ENCODE measurements around the gene TGFBR3.

TGFBR3 gene

DNA sequence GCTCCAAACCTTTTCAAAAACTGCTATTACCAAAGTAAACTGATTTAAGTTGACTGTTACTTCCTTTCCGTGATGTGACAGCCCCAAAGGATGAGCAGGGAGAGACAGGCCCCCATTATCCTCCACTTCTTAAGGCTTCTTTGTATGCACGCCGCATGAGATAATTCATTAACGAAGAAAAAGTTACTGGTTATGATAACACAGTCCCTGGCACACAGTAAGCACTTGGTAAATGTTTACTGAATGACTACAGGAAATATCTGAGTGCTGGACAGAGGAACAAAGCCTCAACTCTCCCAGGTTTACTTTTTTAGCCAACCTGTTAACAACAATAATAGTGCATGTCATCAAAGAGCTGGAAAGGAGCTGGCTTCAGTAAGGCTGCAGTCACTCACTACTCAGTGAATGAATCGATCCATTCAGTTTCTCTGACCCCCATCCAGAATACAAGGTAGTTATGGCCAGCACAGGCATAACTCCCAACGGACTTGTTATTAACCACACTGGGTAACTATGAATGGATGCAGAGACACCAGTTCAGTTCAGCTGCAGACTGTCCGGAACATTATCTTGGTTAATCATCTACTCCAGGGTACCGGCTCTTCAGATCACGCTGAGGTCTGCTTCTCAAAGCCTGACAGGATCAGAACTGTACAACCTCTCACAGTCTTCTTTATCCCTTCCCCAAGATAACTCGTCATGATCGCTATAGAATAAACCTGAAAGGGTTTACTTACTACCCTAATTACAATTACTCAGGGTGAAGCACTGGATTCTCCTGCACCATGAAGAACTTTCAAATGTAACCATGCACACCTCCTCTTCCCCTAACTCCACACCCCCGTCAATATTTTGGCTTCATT, 58.3 kb downstream of the TGFBR3 start:
- no peak overlapping the region for H3K4me3 ChIP-seq (replicated peaks; ENCODE audit: low read depth, low read length)
- TF ChIP-seq, protein P1, sequence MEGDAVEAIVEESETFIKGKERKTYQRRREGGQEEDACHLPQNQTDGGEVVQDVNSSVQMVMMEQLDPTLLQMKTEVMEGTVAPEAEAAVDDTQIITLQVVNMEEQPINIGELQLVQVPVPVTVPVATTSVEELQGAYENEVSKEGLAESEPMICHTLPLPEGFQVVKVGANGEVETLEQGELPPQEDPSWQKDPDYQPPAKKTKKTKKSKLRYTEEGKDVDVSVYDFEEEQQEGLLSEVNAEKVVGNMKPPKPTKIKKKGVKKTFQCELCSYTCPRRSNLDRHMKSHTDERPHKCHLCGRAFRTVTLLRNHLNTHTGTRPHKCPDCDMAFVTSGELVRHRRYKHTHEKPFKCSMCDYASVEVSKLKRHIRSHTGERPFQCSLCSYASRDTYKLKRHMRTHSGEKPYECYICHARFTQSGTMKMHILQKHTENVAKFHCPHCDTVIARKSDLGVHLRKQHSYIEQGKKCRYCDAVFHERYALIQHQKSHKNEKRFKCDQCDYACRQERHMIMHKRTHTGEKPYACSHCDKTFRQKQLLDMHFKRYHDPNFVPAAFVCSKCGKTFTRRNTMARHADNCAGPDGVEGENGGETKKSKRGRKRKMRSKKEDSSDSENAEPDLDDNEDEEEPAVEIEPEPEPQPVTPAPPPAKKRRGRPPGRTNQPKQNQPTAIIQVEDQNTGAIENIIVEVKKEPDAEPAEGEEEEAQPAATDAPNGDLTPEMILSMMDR (IDR thresholded peaks at IDR 0.05; ENCODE audit: low read depth, low read length, missing control alignments) = no peak
- DNase-seq (ENCODE audit: extremely low read depth, low read depth) = no peak

DNA sequence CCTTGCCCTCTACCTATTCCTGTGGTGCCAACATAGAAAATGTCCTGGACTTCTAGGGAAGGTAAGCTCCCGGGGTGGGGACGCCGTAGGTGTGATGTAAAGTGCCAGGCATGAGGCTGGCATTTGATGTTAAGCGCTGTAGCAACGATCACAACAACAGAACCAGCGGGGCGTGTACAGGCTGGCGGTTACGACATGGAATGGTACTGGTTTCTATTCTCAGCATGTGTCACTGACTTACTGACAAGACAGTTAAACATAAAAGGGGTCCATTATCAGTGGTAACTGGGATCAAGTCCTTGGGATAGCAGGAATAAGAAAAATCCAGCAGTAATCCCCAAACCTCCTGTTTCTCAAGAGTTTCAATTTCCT, 58.9 kb downstream of the TGFBR3 start:
- DNase-seq (ENCODE audit: extremely low read depth, low read depth) = no peak
- TF ChIP-seq, protein P1 (IDR thresholded peaks at IDR 0.05; ENCODE audit: low read depth, low read length, missing control alignments) = no peak
- H3K4me3 ChIP-seq (replicated peaks; ENCODE audit: low read depth, low read length) = no peak overlapping the region

DNA sequence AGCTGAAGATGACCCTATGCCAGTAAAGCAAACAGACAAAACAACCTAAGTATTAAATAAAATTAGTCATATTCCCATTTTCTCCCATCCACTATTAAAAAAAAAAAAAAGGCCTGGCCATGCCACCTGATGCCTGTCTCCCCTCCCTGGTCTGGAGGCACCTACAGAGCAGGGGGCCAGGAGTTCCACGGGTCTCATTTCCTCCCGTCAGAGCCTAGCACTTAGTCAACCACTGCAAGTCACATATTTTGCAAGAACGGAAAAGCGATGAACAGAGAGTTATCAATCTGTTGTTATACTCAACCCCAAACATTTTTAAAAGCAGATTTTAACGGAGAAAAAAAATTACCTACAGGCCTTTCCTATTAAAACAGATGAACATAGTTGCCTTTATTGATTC, 59.3 kb downstream of the TGFBR3 start:
- TF ChIP-seq, protein P1 (IDR thresholded peaks at IDR 0.05; ENCODE audit: low read depth, low read length, missing control alignments) = no peak
- H3K4me3 ChIP-seq (replicated peaks; ENCODE audit: low read depth, low read length) = no peak overlapping the region
- no peak for DNase-seq (ENCODE audit: extremely low read depth, low read depth)

DNA sequence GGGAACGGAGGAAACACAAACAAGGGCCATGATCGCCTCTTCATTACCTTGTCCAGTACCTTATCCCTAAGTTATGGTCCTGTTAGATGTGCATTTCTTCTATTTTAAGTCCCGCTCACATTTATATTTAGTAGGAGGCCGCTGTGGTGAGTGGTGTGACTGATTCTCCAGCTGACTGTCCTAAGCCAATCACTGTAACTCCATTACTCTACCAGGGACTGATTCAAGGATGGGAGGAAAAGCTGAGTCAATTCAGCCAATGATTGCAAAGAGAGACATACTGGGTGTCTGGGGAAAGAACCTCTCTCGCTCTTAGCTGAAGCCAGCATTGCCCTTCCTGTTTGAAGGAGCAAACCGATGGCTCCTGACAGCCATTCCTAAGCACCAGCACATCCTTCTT, 59.7 kb downstream of the TGFBR3 start:
- no peak for DNase-seq (ENCODE audit: extremely low read depth, low read depth)
- TF ChIP-seq, protein P1 (IDR thresholded peaks at IDR 0.05; ENCODE audit: low read depth, low read length, missing control alignments) = no peak
- H3K4me3 ChIP-seq (replicated peaks; ENCODE audit: low read depth, low read length) = no peak overlapping the region

DNA sequence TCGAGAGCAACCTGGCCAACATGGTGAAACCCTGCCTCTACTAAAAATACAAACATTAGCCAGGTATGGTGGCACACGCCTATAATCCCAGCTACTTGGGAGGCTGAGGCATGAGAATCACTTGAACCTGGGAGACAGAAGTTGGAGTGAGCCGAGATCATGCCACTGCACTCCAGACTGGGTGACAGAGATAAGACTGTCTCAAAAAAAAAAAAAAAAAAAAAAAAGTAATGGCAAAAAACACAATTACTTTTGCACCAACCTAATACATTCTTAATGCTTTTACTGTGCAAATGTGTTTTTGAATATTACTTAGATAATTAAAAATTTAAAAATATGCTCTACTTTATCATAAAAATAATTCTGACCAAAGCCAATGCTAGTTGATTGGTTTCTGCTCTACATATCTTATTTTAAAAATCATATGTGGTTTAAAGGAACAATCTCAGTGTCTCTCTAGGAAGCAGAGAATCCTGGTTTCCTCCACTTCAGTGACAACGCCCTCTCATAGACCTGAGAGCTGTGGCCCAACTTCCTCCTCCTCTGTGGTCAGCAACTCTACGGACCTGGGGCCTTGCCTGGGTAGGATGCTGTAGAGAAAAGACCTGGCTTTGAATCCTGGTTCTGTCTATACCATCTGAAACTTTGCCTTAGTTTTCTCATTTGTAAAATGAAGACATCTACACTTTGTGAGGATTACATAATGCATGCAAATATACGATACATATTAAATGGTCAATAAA, 64.7 kb downstream of the TGFBR3 start:
- TF ChIP-seq, protein P1 (IDR thresholded peaks at IDR 0.05; ENCODE audit: low read depth, low read length, missing control alignments) = no peak
- DNase-seq (ENCODE audit: extremely low read depth, low read depth) = no peak
- H3K4me3 ChIP-seq (replicated peaks; ENCODE audit: low read depth, low read length) = no peak overlapping the region

GRCh38 chr1:91819038-91819788, 66.7 kb downstream of the TGFBR3 start:
- TF ChIP-seq, protein P1 (IDR thresholded peaks at IDR 0.05; ENCODE audit: low read depth, low read length, missing control alignments) = no peak
- DNase-seq (ENCODE audit: extremely low read depth, low read depth) = no peak
- no peak overlapping the region for H3K4me3 ChIP-seq (replicated peaks; ENCODE audit: low read depth, low read length)
